ENCODE results near the gene BAZ2A. TPM values are rescaled to one million over a fixed set of nuclear protein-coding genes. Genes with fewer than 3 reads are reported as not detected.

BAZ2A gene
- total RNA-seq, 4 donors from 2014 or later = 64.8 to 141 (median 107) TPM

- peak overlapping the region; percentile 72 for H3K4me3 ChIP-seq (ENCODE audit: low read depth, poor library complexity, severe bottlenecking)
- intact Hi-C loops (cut with DNase I; ENCODE audit: low total_unique reads) = no loop called here
- DNase-seq (ENCODE audit: low spot score in 2 of 2) = peak; percentile 77 to 95
- TF ChIP-seq, protein P1, sequence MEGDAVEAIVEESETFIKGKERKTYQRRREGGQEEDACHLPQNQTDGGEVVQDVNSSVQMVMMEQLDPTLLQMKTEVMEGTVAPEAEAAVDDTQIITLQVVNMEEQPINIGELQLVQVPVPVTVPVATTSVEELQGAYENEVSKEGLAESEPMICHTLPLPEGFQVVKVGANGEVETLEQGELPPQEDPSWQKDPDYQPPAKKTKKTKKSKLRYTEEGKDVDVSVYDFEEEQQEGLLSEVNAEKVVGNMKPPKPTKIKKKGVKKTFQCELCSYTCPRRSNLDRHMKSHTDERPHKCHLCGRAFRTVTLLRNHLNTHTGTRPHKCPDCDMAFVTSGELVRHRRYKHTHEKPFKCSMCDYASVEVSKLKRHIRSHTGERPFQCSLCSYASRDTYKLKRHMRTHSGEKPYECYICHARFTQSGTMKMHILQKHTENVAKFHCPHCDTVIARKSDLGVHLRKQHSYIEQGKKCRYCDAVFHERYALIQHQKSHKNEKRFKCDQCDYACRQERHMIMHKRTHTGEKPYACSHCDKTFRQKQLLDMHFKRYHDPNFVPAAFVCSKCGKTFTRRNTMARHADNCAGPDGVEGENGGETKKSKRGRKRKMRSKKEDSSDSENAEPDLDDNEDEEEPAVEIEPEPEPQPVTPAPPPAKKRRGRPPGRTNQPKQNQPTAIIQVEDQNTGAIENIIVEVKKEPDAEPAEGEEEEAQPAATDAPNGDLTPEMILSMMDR (IDR thresholded peaks at IDR 0.05) = peak in 1 of 3 donors; percentile 13
- no peak for TF ChIP-seq POLR2A (IDR thresholded peaks at IDR 0.05)
- 0% methylated on average over 47 of the region's 47 CpGs for WGBS, 2 donors
Measured at GRCh38 chr12:56634837-56635791, 5.0 kb upstream of the BAZ2A start.

- no peak for TF ChIP-seq POLR2A (IDR thresholded peaks at IDR 0.05)
- TF ChIP-seq, protein P1 (IDR thresholded peaks at IDR 0.05) = no peak
- 1% methylated on average over 26 to 27 of the region's 27 CpGs for WGBS, 2 donors
- peak; percentile 50 to 91 for DNase-seq (ENCODE audit: low spot score in 2 of 2)
- intact Hi-C loops (cut with DNase I; ENCODE audit: low total_unique reads) = no loop called here
- H3K4me3 ChIP-seq (ENCODE audit: low read depth, poor library complexity, severe bottlenecking) = peak overlapping the region; percentile 72
Measured at GRCh38 chr12:56634242-56634836, 4.2 kb upstream of the BAZ2A start.

DNA sequence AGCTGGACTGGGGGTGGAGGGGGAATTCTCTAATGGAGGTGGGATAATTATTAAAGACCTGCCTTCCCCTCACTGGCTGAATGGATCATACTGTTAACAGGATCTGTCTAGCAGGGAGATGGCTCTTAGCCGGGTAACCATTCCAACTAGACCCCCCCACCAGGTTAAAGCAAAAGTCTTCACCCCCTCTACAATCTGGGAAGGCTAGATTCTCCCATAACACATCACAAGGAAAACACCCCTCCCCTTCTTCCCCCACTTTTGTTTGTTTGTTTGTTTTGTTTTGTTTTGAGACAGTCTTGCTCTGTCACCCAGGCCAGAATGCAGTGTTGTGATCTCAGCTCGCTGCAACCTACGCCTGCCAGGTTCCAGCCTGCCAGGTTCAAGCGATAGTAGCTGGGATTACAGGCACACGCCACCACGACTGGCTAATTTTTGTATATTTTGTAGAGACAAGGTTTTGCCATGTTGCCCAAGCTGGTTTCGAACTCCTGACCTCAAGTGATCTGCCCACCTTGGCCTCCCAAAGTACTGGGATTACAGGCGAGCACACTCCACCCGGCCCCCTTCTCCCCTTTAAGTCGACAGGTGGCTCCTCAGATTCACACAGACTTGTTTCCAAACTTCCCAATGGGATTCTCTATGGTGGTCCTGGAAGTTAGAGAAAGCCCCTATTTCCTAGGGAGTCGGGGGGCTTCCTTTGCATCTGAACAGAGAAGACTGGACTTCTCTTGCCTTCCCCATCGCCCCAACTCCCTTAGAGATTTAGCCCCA is 3.5 kb upstream of the BAZ2A start:
- peak in 1 of 2 donors; percentile 53 for DNase-seq (ENCODE audit: low spot score in 2 of 2)
- WGBS, 2 donors = 21 to 26% methylated on average over 12 of the region's 12 CpGs
- intact Hi-C loops (cut with DNase I; ENCODE audit: low total_unique reads) = no loop called here
- H3K4me3 ChIP-seq (ENCODE audit: low read depth, poor library complexity, severe bottlenecking) = peak overlapping the region; percentile 72
- TF ChIP-seq, protein P1 (IDR thresholded peaks at IDR 0.05) = no peak
- no peak for TF ChIP-seq POLR2A (IDR thresholded peaks at IDR 0.05)

GRCh38 chr12:56632701-56633467 is 2.8 kb upstream of the BAZ2A start:
- 38 to 47% methylated on average over 4 of the region's 4 CpGs for WGBS, 2 donors
- intact Hi-C loops (cut with DNase I; ENCODE audit: low total_unique reads) = no loop called here
- DNase-seq (ENCODE audit: low spot score in 2 of 2) = peak in 1 of 2 donors; percentile 82
- no peak overlapping the region for H3K4me3 ChIP-seq (ENCODE audit: low read depth, poor library complexity, severe bottlenecking)
- TF ChIP-seq, protein P1 (IDR thresholded peaks at IDR 0.05) = no peak
- no peak for TF ChIP-seq POLR2A (IDR thresholded peaks at IDR 0.05)

All from lower leg skin (tissue), 4 donors.